Activated B cell treated with CpG ODN at 0.5 μM for 24 hours (primary cell): ENCODE data around the gene LIFR. TPM values are rescaled to one million over a fixed set of nuclear protein-coding genes. Genes with fewer than 3 reads are reported as not detected.

ENCODE experiments used
- ATAC-seq: fragments of 200-7000 bp; cut with Tn5 transposase; one replicate; pipeline ENCODE4 v1.10.0; 2021; ENCODE audit warnings: low read depth, mild to moderate bottlenecking, moderate library complexity
- CTCF ChIA-PET: fragments of 350-600 bp; sonication (Branson Sonifier 250); formaldehyde crosslinking; loops from one replicate; lab custom pipeline; 2021; ENCODE audit warnings: antibody characterized with exemption; lab: Charles Lee
- POLR2A ChIA-PET: fragments of 350-600 bp; sonication (Branson Sonifier 250); formaldehyde crosslinking; loops from one replicate; lab custom pipeline; 2021; ENCODE audit warnings: antibody characterized with exemption; lab: Charles Lee
- DNase-seq: peaks from one replicate; pipeline ENCODE4 v3.0.0; 2022
- H3K27ac Mint-ChIP-seq: one replicate; pipeline ENCODE4 v1.8.0; 2020; ENCODE audit warnings: mixed read lengths
- H3K27me3 Mint-ChIP-seq: one replicate; pipeline ENCODE4 v1.8.0; 2021; ENCODE audit warnings: mixed read lengths
- H3K36me3 Mint-ChIP-seq: one replicate; pipeline ENCODE4 v1.8.0; 2021; ENCODE audit warnings: low read depth, mixed read lengths
- H3K4me1 Mint-ChIP-seq: one replicate; pipeline ENCODE4 v1.8.0; 2021; ENCODE audit warnings: mixed read lengths
- H3K4me3 Mint-ChIP-seq: one replicate; pipeline ENCODE4 v1.8.0; 2020; ENCODE audit warnings: mild to moderate bottlenecking, mixed read lengths
- H3K9me3 Mint-ChIP-seq: one replicate; pipeline ENCODE4 v1.8.0; 2020; ENCODE audit warnings: mixed read lengths
- CTCF ChIP-seq: fragments of 200-600 bp; IDR thresholded peaks from one replicate; pipeline ENCODE4 v1.8.0; 2022; ENCODE audit warnings: antibody characterized with exemption, mild to moderate bottlenecking
- intact Hi-C: fragments of 100-400 bp; cut with micrococcal nuclease; formaldehyde crosslinking; loops from one replicate; pipeline ENCODE4 v1.15.1; 2024
- total RNA-seq: library from RNA; stranded (reverse); gene quantifications from 2 replicates; pipeline ENCODE4 v1.2.3, GENCODE V29; 2022

LIFR gene
- total RNA-seq, 1 donor from 2014 or later = not detected

DNA sequence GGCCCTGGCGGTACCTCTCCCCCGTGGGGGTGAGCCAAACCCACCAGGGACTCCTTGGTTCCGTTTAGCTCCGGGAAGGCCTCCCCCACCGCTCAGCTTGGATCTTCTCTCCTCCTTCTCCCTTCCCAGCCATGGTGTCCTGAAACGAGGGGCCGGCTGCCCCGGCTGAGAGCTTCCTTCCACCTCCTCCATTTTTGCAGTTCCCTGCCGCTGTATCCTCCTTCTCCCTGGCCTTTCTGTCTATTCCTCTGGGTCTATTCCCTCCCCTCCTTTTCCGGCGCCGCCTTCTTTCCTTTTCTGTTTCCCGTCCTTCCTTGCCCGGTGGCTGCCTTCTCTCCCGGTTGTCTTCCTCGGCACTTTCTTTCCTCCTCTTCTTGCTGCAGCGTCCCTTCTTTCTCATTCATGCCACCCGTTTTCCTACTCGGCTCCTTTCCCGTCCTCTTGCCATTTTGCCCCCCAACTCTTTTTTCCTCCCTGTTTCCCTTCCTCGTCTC is 110.4 kb downstream of the LIFR start:
- intact Hi-C loops = loop anchor here (5.0 kb wide), 1 partner anchor 96 kb away; no protein-coding TSS in a partner anchor

DNA sequence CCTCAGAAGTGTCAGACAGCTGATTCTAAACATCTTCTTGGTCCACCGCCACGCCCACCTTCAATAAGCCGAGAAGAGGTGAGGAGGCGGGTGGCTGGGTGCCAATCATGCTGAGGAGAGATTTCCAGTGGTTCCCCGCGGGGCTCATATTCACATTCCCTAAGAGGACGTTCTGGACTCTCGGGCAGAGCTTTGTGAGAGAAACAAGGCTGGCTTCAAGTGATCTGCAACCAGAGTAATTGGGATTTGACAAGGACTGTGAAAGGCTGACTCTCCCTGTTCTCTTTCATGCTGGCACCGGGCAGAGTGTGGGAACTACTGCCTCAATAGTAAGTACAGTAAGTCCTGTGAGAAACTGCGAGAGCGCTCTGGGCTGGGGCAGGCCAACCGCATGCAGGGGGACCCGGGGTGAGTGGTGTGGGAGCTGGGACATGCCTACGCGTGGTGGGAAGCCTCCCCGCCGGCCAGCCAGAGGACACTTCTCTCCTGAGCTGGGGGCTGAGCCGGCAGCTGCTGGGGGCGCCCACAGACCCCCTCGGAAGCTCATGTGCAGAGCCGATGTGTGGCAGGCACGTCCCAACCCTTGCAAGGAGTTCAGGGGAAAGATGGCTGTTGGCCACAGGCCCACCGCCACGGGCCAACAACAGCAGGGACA is 110.9 kb downstream of the LIFR start:
- ChIA-PET CTCF (no interaction called here), POLR2A (no interaction called here)
- H3K36me3 Mint-ChIP-seq = no peaks in the 10 kb centered on the region

More for the DNA sequence above, 110.4 kb downstream of the LIFR start:
- ChIA-PET POLR2A (no interaction called here), CTCF (no interaction called here)
- no peak for TF ChIP-seq CTCF
- Mint-ChIP-seq H3K4me1 (no peaks in the 10 kb centered on the region), H3K27ac (no peak overlapping the region), H3K36me3 (no peaks in the 10 kb centered on the region), H3K27me3 (peaks cover 70% of the 10 kb centered on the region), H3K4me3 (no peak overlapping the region), H3K9me3 (no peaks in the 10 kb centered on the region)
- ATAC-seq (no peak), DNase-seq (no peak)

GRCh38 chr5:38443390-38443789 is 113.1 kb downstream of the LIFR start:
- H3K9me3 Mint-ChIP-seq = no peaks in the 10 kb centered on the region
- TF ChIP-seq CTCF = no peak
- DNase-seq (no peak), ATAC-seq (no peak)
- no peaks in the 10 kb centered on the region for H3K36me3 Mint-ChIP-seq
- CTCF ChIA-PET = interaction anchor here (4.1 kb wide), 1 partner anchor 479 kb away, joined by 59 read pairs; no protein-coding TSS in a partner anchor
- peaks cover 55% of the 10 kb centered on the region for H3K27me3 Mint-ChIP-seq
- POLR2A ChIA-PET = no interaction called here
- no peak overlapping the region for H3K27ac Mint-ChIP-seq
- H3K4me3 Mint-ChIP-seq = no peak overlapping the region
- H3K4me1 Mint-ChIP-seq = no peaks in the 10 kb centered on the region
- intact Hi-C loops = no loop called here

More for the DNA sequence above, 110.9 kb downstream of the LIFR start:
- intact Hi-C loops = loop anchor here (5.0 kb wide), 1 partner anchor 97 kb away; no protein-coding TSS in a partner anchor
- no peak overlapping the region for H3K4me3 Mint-ChIP-seq
- TF ChIP-seq CTCF = no peak
- H3K4me1 Mint-ChIP-seq = no peaks in the 10 kb centered on the region
- DNase-seq = no peak
- H3K27me3 Mint-ChIP-seq = peaks cover 68% of the 10 kb centered on the region
- H3K27ac Mint-ChIP-seq = no peak overlapping the region
- no peaks in the 10 kb centered on the region for H3K9me3 Mint-ChIP-seq
- ATAC-seq = no peak

DNA sequence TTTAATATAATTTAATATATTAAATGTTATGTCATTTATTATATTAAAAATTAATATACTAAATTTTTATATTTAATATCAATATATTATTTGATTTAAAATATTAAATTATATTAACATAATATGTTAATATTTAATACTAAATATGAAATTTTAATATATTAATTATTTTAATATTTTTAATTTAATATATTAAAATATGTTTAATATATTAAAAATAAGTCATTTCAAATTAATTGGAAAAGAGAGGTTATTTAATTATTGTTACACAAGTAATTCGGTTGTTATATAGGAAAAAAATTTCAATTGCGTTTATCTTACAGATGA is 114.2 kb downstream of the LIFR start:
- no peaks in the 10 kb centered on the region for H3K9me3 Mint-ChIP-seq
- no peaks in the 10 kb centered on the region for H3K36me3 Mint-ChIP-seq
- no peak overlapping the region for H3K4me3 Mint-ChIP-seq
- intact Hi-C loops = no loop called here
- no peak for TF ChIP-seq CTCF
- POLR2A ChIA-PET = no interaction called here
- DNase-seq = no peak
- ATAC-seq = no peak
- no peak overlapping the region for H3K27ac Mint-ChIP-seq
- H3K4me1 Mint-ChIP-seq = no peaks in the 10 kb centered on the region
- peaks cover 51% of the 10 kb centered on the region for H3K27me3 Mint-ChIP-seq
- CTCF ChIA-PET = interaction anchor here (0.9 to 4.1 kb wide), 31 partner anchors 8 to 1128 kb away, joined by 3 to 59 read pairs (median 5); no protein-coding TSS in a partner anchor

DNA sequence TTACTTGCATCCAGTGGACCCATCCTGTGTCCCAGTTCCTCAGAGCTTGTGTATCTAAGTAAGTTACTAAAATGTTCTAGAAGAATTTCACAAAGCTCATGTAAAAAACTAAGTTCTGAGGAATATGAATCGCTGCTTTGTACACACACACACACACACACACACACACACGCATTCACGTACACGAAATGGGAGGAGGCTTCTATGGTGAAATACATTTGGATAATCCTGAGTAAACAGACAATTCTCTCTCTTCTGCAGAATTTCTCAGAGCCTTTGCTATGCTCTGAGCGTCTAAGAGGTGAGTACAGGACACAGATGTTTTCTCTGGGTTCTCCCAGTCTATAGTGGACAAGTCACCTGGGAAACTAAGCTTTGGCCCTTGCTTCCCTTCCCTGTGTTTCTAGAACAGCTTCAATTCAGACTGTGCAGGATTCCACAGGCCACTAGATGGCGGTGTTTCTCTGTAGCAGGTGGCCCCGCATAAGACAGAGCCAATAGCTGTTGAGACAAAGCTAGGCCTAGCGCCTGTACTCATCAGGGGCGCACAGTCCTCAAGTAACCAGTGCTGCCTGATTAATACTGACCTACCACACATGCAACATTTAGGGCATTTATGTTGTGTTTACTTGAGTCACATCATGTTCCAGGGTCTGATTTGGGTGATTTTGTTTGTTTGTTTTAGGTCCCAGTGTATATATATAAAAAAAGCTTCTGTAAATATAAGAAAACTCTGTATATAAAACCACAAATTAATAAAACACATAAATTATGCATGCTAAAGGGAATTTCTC is 114.8 kb downstream of the LIFR start:
- no peaks in the 10 kb centered on the region for H3K9me3 Mint-ChIP-seq
- CTCF ChIA-PET = interaction anchor here (0.6 to 4.1 kb wide), 33 partner anchors 9 to 1753 kb away, joined by 3 to 59 read pairs (median 5); no protein-coding TSS in a partner anchor
- no peaks in the 10 kb centered on the region for H3K36me3 Mint-ChIP-seq
- intact Hi-C loops = loop anchor here (1.0 kb wide), 7 partner anchors 110 to 1106 kb away; no protein-coding TSS in a partner anchor
- no peaks in the 10 kb centered on the region for H3K4me1 Mint-ChIP-seq
- peak; percentile 95 for ATAC-seq
- peak; percentile 44 for DNase-seq
- H3K27me3 Mint-ChIP-seq = peaks cover 51% of the 10 kb centered on the region
- no peak overlapping the region for H3K27ac Mint-ChIP-seq
- POLR2A ChIA-PET = no interaction called here
- peak; percentile 88 for TF ChIP-seq CTCF
- no peak overlapping the region for H3K4me3 Mint-ChIP-seq
